HL-60 (cell line): Measurements from ENCODE around the gene PPP1R27.

ENCODE experiments used
- DNase-seq, 2 experiments: peaks; one replicate each; pipeline ENCODE4 v3.0.0-alpha.2; 2010 to 2020; ENCODE audit warnings: low read depth in 1 of 2, low spot score in 1 of 2
- H3K27ac ChIP-seq: fragments of 250-450 bp; sonication (Bioruptor Pico); replicated peaks from 2 replicates; pipeline ENCODE4 v1.5.1; 2020; ENCODE audit warnings: mild to moderate bottlenecking, moderate library complexity
- H3K27me3 ChIP-seq: fragments of 250-450 bp; sonication (Bioruptor Pico); 2 replicates; pipeline ENCODE4 v1.5.1; 2021; ENCODE audit warnings: mild to moderate bottlenecking, moderate library complexity; ENCODE audit not compliant: insufficient read depth, poor library complexity, severe bottlenecking
- H3K4me3 ChIP-seq: replicated peaks from 2 replicates; pipeline ENCODE4 v1.5.1; 2011; ENCODE audit warnings: mild to moderate bottlenecking, control low read depth, low read length; ENCODE audit not compliant: insufficient read depth
- CTCF ChIP-seq: IDR thresholded peaks from one replicate; pipeline ENCODE4 v1.5.1; 2011; ENCODE audit warnings: low read length, control low read depth, inconsistent platforms; ENCODE audit not compliant: insufficient read depth
- GABPA ChIP-seq: IDR thresholded peaks from 2 replicates; pipeline ENCODE4 v1.6.1; 2012; ENCODE audit warnings: low read depth
- POLR2AphosphoS5 ChIP-seq: IDR thresholded peaks from 2 replicates; pipeline ENCODE4 v1.6.1; 2012; ENCODE audit warnings: low read depth
- REST ChIP-seq: IDR thresholded peaks from 2 replicates; pipeline ENCODE4 v1.6.1; 2012; ENCODE audit warnings: low read depth; ENCODE audit not compliant: insufficient replicate concordance
- SPI1 ChIP-seq: IDR thresholded peaks from 2 replicates; pipeline ENCODE4 v1.6.1; 2012; ENCODE audit warnings: low read depth, mild to moderate bottlenecking, borderline replicate concordance

PPP1R27 gene

GRCh38 chr17:81844327-81844851 lies 9.5 kb upstream of the PPP1R27 start:
- H3K27me3 ChIP-seq = no peaks in the 10 kb centered on the region
- H3K27ac ChIP-seq = peak overlapping the region; percentile 97
- DNase-seq = peak in 1 of 2 experiments; percentile 63
- no peak overlapping the region for H3K4me3 ChIP-seq
- TF ChIP-seq CTCF (no peak), GABPA (no peak), POLR2AphosphoS5 (peak; percentile 19)

GRCh38 chr17:81843713-81844326 lies 9.0 kb upstream of the PPP1R27 start:
- Histone ChIP-seq H3K4me3 (no peak overlapping the region), H3K27ac (peak overlapping the region; percentile 97), H3K27me3 (no peaks in the 10 kb centered on the region)
- 0 out of 2 replicates have a peak, but pooled peaks have one; percentile 6 for TF ChIP-seq GABPA
- TF ChIP-seq SPI1 = no peak
- no peak for TF ChIP-seq REST
- TF ChIP-seq POLR2AphosphoS5 = peak; percentile 33; the same call in 1 of the 2 replicates
- peak; percentile 48 to 54 for DNase-seq

- peak overlapping the region; percentile 97 for H3K27ac ChIP-seq
- TF ChIP-seq REST (no peak), GABPA (0 out of 2 replicates have a peak, but pooled peaks have one; percentile 7), POLR2AphosphoS5 (peak; percentile 87), CTCF (no peak)
- H3K4me3 ChIP-seq = no peak overlapping the region
- H3K27me3 ChIP-seq = no peaks in the 10 kb centered on the region
- peak in 1 of 2 experiments; percentile 66 for DNase-seq
These were observed 8.1 kb upstream of the PPP1R27 start for GRCh38 chr17:81842725-81843504.

GRCh38 chr17:81842378-81842724 lies 7.5 kb upstream of the PPP1R27 start:
- no peaks in the 10 kb centered on the region for H3K27me3 ChIP-seq
- H3K4me3 ChIP-seq = no peak overlapping the region
- DNase-seq = no peak
- peak overlapping the region; percentile 97 for H3K27ac ChIP-seq
- TF ChIP-seq GABPA = no peak
- no peak for TF ChIP-seq SPI1
- TF ChIP-seq POLR2AphosphoS5 = no peak
- TF ChIP-seq REST = no peak
- TF ChIP-seq CTCF = no peak
